ENCODE measurements around the gene HDAC4.

GRCh38 chr2:239383759-239384156 lies 17.1 kb downstream of the HDAC4 start:
- TF ChIP-seq MYBL2 (IDR thresholded peaks at IDR 0.05; ENCODE audit: low read depth) (no peak), MYBL2 (CRISPR knock-in tag; IDR thresholded peaks at IDR 0.05; ENCODE audit: borderline replicate concordance) (no peak), RCOR1 (IDR thresholded peaks at IDR 0.05; ENCODE audit: borderline replicate concordance in 1 of 2, low read depth in 2 of 2, low read length in 2 of 2) (no peak), SMC3 (conservative IDR thresholded peaks at IDR 0.05; ENCODE audit: insufficient read depth, low read depth, low read length) (no peak), TCF7L2 (IDR thresholded peaks at IDR 0.05; ENCODE audit: low read depth, low read length) (no peak), CTCF (IDR thresholded peaks at IDR 0.05 in 2 of 3, conservative IDR thresholded peaks at IDR 0.05 in 1 of 3; ENCODE audit: insufficient read depth in 2 of 3, low read depth in 1 of 3, low read length in 3 of 3) (no peak), ESRRA (IDR thresholded peaks at IDR 0.05; ENCODE audit: borderline replicate concordance, low read depth) (no peak), ZNF766 (CRISPR knock-in tag; conservative IDR thresholded peaks at IDR 0.05) (no peak), REST (IDR thresholded peaks at IDR 0.05; ENCODE audit: borderline replicate concordance) (no peak), REST (CRISPR knock-in tag; IDR thresholded peaks at IDR 0.05; ENCODE audit: low read depth) (no peak)
